Esophagus muscularis mucosa (tissue), 3 donors: Measurements from ENCODE around the gene TKT.

Source experiments
- CTCF ChIP-seq, 3 experiments: fragments of 200-600 bp in 2 of 3; fragments of 450-650 bp in 1 of 3; sonication (generic) in 2 of 3; IDR thresholded peaks; one replicate each; pipeline ENCODE4 v1.5.1; 2017 to 2019; ENCODE audit warnings: antibody characterized with exemption in 3 of 3, mild to moderate bottlenecking in 2 of 3, moderate library complexity in 1 of 3
- EP300 ChIP-seq: sonication (generic); formaldehyde crosslinking; IDR thresholded peaks from one replicate; pipeline ENCODE4 v1.6.1; 2017; ENCODE audit warnings: antibody characterized with exemption

- TF ChIP-seq CTCF (IDR thresholded peaks at IDR 0.05) (peak; percentile 82 to 90 (median 86)), EP300 (no peak)
Measured at GRCh38 chr3:53219895-53220483, 35.8 kb downstream of the TKT start.
